Body of pancreas (tissue), 4 donors: ENCODE measurements around the gene KIF1A. TPM values are rescaled to one million over a fixed set of nuclear protein-coding genes. Genes with fewer than 3 reads are reported as not detected.

ENCODE experiments used
- ATAC-seq: fragments of 150-250 bp; one replicate; pipeline ENCODE4 v1.9.1; 2016
- DNase-seq, 4 donors: peaks; one replicate each; pipeline ENCODE4 v3.0.0-alpha.2; 2019
- H3K27ac ChIP-seq, 4 donors: fragments of 200-600 bp; sonication (generic); 1 replicate in 3 of 4; 2 replicates in 1 of 4; pipeline versions ENCODE4 v1.5.1 to v1.6.1; 2016 to 2019; ENCODE audit warnings: mild to moderate bottlenecking in 1 of 4, mixed read lengths in 1 of 4, moderate library complexity in 1 of 4
- H3K27me3 ChIP-seq, 2 donors: fragments of 200-600 bp; sonication (generic); one replicate each; pipeline ENCODE4 v1.6.0; 2016; ENCODE audit warnings: mild to moderate bottlenecking in 1 of 2
- H3K36me3 ChIP-seq, 2 donors: fragments of 200-600 bp; sonication (generic); replicated peaks in 1 of 2; 2 replicates each; pipeline ENCODE4 v1.5.1; 2016; ENCODE audit warnings: low read depth in 2 of 2; ENCODE audit not compliant: insufficient read depth in 1 of 2
- H3K4me1 ChIP-seq: fragments of 200-600 bp; sonication (generic); one replicate; pipeline ENCODE4 v1.6.0; 2016
- H3K4me3 ChIP-seq, 2 donors: fragments of 200-600 bp; sonication (generic); 1 replicate in 1 of 2; 2 replicates in 1 of 2; pipeline ENCODE4 v1.5.1; 2016 to 2019
- H3K9me3 ChIP-seq, 3 donors: fragments of 200-600 bp; sonication (generic); 1 replicate in 2 of 3; 2 replicates in 1 of 3; pipeline ENCODE4 v1.5.1; 2016
- CTCF ChIP-seq, 7 experiments: fragments of 450-650 bp in 4 of 7; fragments of 200-600 bp in 3 of 7; sonication (generic) in 3 of 7; IDR thresholded peaks; one replicate each; pipeline ENCODE4 v1.5.1; 2016 to 2019; ENCODE audit warnings: antibody characterized with exemption in 7 of 7
- POLR2A ChIP-seq, 3 donors: fragments of 450-650 bp; IDR thresholded peaks; one replicate each; pipeline ENCODE4 v1.6.1; 2016; ENCODE audit warnings: antibody characterized with exemption in 3 of 3, mild to moderate bottlenecking in 2 of 3
- WGBS, 2 donors: methylation state at CpG; one replicate each; pipeline ENCODE4 v1.1.5; 2017; 5-methylcytosine and 5-hydroxymethylcytosine counted together
- intact Hi-C: fragments of 100-400 bp; cut with DNase I; formaldehyde crosslinking; loops from one replicate; pipeline ENCODE4 v1.15.1; 2023
- total RNA-seq, 2 donors: library from RNA; depleted of rRNA; stranded (reverse); fragments of >200 nt; gene quantifications; one replicate each; pipeline ENCODE4 v1.1.0, GENCODE V29; 2016

Gene KIF1A
- total RNA-seq, 2 donors from 2014 or later, result 51.9 to 79.1 TPM

GRCh38 chr2:240851078-240851991, 31.3 kb upstream of the KIF1A start:
- ATAC-seq, result peak; percentile 95
- Histone ChIP-seq H3K36me3 (no peaks in the 10 kb centered on the region), H3K4me1 (no peaks in the 10 kb centered on the region), H3K4me3 (no peak overlapping the region), H3K9me3 (no peaks in the 10 kb centered on the region), H3K27ac (no peak overlapping the region), H3K27me3 (no peaks in the 10 kb centered on the region)
- TF ChIP-seq POLR2A (IDR thresholded peaks at IDR 0.05), result no peak
- TF ChIP-seq CTCF (IDR thresholded peaks at IDR 0.05), result peak; percentile 91 to 98 (median 95)
- DNase-seq, result peak; percentile 88 to 94 (median 90)
- intact Hi-C loops, result no loop called here
- WGBS, 2 donors, result 34% methylated on average over 8 to 30 of the region's 33 CpGs

GRCh38 chr2:240850756-240851077, 30.7 kb upstream of the KIF1A start:
- TF ChIP-seq CTCF (IDR thresholded peaks at IDR 0.05), result no peak
- TF ChIP-seq POLR2A (IDR thresholded peaks at IDR 0.05), result no peak
- 50 to 65% methylated on average over 11 of the region's 11 CpGs for WGBS, 2 donors
- no peaks in the 10 kb centered on the region for H3K4me1 ChIP-seq
- H3K27ac ChIP-seq, result no peak overlapping the region
- intact Hi-C loops, result no loop called here
- H3K27me3 ChIP-seq, result no peaks in the 10 kb centered on the region
- no peak overlapping the region for H3K4me3 ChIP-seq
- no peaks in the 10 kb centered on the region for H3K36me3 ChIP-seq
- no peaks in the 10 kb centered on the region for H3K9me3 ChIP-seq
- DNase-seq (no peak), ATAC-seq (no peak)

GRCh38 chr2:240850026-240850425, 30.0 kb upstream of the KIF1A start:
- ATAC-seq (no peak), DNase-seq (no peak)
- TF ChIP-seq CTCF (IDR thresholded peaks at IDR 0.05) (no peak), POLR2A (IDR thresholded peaks at IDR 0.05) (no peak)
- no peaks in the 10 kb centered on the region for H3K27me3 ChIP-seq
- no peak overlapping the region for H3K4me3 ChIP-seq
- H3K27ac ChIP-seq, result no peak overlapping the region
- WGBS, 2 donors, result 77 to 81% methylated on average over 11 of the region's 11 CpGs
- no peaks in the 10 kb centered on the region for H3K9me3 ChIP-seq
- no peaks in the 10 kb centered on the region for H3K36me3 ChIP-seq
- intact Hi-C loops, result no loop called here
- no peaks in the 10 kb centered on the region for H3K4me1 ChIP-seq

- DNase-seq (no peak), ATAC-seq (no peak)
- Histone ChIP-seq H3K27ac (no peak overlapping the region), H3K4me3 (no peak overlapping the region), H3K27me3 (no peaks in the 10 kb centered on the region), H3K9me3 (no peaks in the 10 kb centered on the region), H3K4me1 (no peaks in the 10 kb centered on the region), H3K36me3 (no peaks in the 10 kb centered on the region)
- intact Hi-C loops, result no loop called here
- no peak for TF ChIP-seq CTCF (IDR thresholded peaks at IDR 0.05)
- no peak for TF ChIP-seq POLR2A (IDR thresholded peaks at IDR 0.05)
- WGBS, 2 donors, result 74 to 78% methylated on average over 12 of the region's 12 CpGs
Measured at GRCh38 chr2:240848900-240849680, 29.1 kb upstream of the KIF1A start.
